Stromal cell of bone marrow (primary cell): Measurements from ENCODE around the gene PTPMT1.
A peak's percentile ranks its signal among the peaks of the same experiment; 100 is the strongest.

Experiments
- DNase-seq: peaks from one replicate; pipeline ENCODE4 v3.0.0-alpha.2; 2012; ENCODE audit warnings: low read depth

The PTPMT1 gene

GRCh38 chr11:47578524-47579494 is 13.4 kb downstream of the PTPMT1 start, which contains the start of the genes KBTBD4 and NDUFS3:
KBTBD4 (minus strand) TSS chr11:47578970; CDS start chr11:47578951, 19 bp downstream.
NDUFS3 (plus strand) TSS chr11:47579074; CDS start chr11:47579092, 18 bp downstream.
- DNase-seq = peak; percentile 75

DNA sequence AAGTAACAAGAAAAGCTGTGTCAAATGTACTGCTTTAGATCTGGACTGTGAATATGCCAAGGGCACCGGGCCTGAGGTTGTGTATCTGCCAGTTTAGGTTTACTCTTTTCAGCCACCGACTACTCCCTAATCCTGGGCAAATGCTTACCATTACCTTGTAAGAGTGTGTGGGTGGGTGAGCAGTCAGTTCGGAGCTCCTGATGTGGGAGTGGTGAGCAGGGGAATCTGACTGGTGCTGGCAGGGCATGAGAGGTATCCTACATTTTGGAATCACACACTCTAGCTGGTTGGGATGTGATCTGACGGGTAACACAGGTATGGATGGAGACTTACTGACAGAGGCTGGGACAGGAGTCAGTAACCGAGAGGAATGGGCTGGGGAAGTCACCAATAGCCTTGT is 18.4 kb downstream of the PTPMT1 start:
- DNase-seq = no peak

DNA sequence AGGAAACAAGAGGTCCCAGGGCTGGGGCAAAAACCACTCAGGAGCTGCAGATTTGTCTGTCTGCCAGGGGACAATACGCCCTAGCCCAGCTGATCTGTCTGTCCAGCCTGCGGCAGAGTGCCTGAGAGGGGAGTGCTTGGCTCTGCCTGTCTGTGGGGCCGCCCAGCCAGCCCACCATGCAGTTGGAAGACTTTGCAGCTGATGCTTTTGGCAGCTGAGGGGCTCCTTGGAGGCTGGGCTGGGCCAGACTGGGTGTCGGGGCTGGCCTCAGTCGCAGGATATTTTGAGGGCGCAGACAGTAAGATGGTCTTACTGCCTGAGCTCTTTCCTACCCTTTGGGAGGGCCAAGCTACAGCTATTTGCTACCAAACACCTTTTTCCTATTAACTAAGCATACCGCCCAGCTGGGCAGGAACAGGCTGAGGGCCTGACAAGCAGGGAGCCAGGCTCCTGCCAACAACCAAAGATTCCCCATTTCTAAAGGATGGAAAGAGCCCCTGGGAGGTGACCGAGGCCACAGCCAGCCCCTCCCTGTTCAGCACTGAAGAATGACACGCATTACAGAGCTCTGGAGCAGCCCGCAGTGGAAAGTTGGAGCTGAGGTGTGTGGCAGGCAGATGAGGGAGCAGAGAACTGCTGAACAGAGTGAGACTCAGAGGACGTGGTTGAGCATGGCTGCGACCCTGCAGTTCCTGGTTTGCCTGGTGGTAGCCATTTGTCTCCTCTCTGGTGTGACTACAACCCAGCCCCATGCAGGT is 20.9 kb downstream of the PTPMT1 start, which contains the start of gene FAM180B:
FAM180B (plus strand) TSS at position 581 of the 758 bp plus-strand sequence; CDS start at position 672, 91 bp downstream.
- no peak for DNase-seq

GRCh38 chr11:47587039-47587716 is 21.8 kb downstream of the PTPMT1 start:
- DNase-seq = no peak

DNA sequence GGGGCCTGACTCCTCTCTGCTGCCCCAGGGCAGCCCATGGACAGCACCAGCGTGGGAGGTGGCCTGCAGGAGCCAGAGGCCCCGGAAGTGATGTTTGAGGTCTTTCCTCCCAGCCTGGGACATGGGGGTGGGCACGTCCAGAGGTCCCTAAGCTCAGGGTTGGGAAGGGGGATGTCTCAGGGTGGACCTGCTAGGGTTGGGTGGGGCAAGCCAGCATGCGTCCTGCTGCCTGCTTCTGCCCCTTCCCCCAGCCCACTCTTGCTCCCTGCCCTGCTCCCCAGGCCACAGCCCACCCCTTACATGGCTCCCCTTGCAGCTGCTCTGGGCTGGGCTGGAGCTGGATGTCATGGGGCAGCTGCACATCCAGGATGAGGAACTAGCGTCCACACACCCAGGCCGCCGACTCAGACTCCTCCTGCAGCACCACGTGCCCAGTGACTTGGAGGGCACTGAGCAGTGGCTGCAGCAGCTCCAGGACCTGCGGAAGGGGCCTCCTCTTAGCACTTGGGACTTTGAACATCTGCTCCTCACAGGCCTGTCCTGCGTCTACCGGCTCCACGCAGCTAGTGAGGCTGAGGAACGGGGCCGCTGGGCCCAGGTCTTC is 22.4 kb downstream of the PTPMT1 start:
- DNase-seq = no peak

- DNase-seq = no peak
Measured at GRCh38 chr11:47589118-47589517, 23.7 kb downstream of the PTPMT1 start.

- no peak for DNase-seq
Measured at GRCh38 chr11:47589584-47589976, 24.2 kb downstream of the PTPMT1 start.

GRCh38 chr11:47589977-47590861 is 24.8 kb downstream of the PTPMT1 start:
- DNase-seq = no peak

- DNase-seq = no peak
Measured at GRCh38 chr11:47591764-47592163, 26.4 kb downstream of the PTPMT1 start.

GRCh38 chr11:47592251-47592650 is 26.9 kb downstream of the PTPMT1 start:
- no peak for DNase-seq

GRCh38 chr11:47592970-47593369 is 27.6 kb downstream of the PTPMT1 start:
- no peak for DNase-seq

DNA sequence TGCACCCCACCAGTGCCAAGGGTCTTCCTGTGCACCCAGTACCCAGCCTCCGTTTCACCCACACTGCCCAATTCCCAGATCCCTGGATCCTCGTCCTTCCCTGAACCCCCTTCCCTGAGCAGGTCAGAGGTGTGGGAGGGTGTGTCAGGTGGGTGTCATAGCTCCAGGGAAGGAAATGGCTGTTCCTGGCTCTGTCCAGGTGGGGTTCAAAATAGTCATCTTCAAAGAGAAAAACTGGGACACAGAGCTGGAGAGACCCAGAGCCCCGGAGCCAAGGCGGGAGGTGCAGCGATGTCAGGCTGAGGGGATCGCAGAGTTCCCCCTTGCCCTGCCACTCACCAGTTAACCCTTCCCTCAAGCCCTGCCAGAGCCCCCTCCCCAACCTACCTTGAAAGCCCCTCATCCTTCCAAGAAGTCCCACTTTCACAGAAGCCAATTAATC is 28.1 kb downstream of the PTPMT1 start:
- DNase-seq = no peak

GRCh38 chr11:47593934-47594855 is 28.8 kb downstream of the PTPMT1 start, which contains the start of gene C1QTNF4:
C1QTNF4 (minus strand) TSS chr11:47594411; CDS start chr11:47590810, 3,601 bp downstream.
- no peak for DNase-seq

DNA sequence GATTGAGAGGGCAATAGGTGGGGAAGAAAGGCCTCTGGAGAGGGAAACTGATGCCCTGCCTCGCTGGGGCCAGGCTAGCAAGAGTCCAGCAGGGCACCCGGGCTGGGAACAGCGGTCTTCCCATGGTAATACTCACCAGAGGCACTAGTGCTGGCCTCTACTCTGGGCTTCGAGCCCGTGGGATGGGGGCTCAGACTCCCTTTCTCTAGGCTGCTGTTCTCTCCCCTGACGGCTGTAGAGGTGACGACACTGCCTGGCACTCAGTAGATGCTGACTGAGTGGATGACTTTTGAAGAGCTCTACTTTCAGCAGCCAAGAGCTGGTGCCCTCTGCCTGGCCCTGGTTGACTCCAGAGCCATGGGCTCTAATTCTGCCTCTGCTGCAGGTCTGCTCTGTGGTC is 29.6 kb downstream of the PTPMT1 start:
- DNase-seq = no peak

DNA sequence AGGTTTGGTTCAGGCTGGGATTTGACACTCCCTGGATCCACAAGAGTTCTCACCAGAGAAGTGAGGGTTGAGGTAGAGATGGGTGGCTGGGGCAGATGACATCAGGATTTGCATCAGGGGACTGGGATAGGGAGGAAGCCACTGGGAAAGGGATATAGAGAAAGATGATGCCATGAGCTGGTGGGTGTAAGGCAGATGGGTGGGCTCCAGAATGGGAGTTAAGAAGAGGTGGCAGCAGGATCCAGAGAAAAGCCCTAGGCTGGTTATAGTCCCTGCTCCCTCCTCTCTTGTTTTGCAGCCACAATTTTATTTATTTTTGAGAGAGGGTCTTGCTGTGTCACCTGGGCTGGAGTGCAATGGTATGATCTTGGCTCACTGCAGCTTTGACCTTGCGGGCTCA is 30.6 kb downstream of the PTPMT1 start:
- DNase-seq = no peak

- DNase-seq = no peak
Measured at GRCh38 chr11:47599902-47600301, 34.5 kb downstream of the PTPMT1 start.

- DNase-seq = no peak
Measured at GRCh38 chr11:47603295-47603694, 37.9 kb downstream of the PTPMT1 start.

- no peak for DNase-seq
Measured at GRCh38 chr11:47605921-47606320, 40.5 kb downstream of the PTPMT1 start.

DNA sequence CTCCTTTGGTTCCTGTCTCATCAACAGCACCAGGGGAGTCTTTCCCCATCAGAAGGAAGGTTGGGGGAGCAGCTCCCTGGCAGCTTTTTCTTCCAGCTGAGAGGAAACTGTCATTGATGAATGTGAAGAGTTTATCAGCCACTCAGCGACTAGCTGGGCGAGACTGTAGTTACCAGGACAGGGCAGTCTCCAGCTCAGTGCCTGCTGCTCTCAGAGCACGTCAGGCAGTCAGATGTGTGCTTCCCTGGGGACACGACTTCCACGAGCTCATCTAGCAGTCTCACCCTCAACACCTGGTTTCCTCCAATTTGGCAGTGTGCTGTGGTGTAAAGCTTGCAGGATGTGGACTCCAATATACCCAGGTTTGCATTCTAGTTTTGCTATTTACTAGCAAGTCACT is 41.3 kb downstream of the PTPMT1 start:
- DNase-seq = peak; percentile 28
